Ramos (cell line): Measurements from ENCODE around the gene CSK.

ENCODE experiments used
- in situ Hi-C: fragments of 300-500 bp; cut with MboI; formaldehyde crosslinking; loops from one replicate; pipeline ENCODE4 v1.14.3; 2022; ENCODE audit warnings: low sequenced_read_pairs; ENCODE audit not compliant: unreplicated experiment

Gene CSK

DNA sequence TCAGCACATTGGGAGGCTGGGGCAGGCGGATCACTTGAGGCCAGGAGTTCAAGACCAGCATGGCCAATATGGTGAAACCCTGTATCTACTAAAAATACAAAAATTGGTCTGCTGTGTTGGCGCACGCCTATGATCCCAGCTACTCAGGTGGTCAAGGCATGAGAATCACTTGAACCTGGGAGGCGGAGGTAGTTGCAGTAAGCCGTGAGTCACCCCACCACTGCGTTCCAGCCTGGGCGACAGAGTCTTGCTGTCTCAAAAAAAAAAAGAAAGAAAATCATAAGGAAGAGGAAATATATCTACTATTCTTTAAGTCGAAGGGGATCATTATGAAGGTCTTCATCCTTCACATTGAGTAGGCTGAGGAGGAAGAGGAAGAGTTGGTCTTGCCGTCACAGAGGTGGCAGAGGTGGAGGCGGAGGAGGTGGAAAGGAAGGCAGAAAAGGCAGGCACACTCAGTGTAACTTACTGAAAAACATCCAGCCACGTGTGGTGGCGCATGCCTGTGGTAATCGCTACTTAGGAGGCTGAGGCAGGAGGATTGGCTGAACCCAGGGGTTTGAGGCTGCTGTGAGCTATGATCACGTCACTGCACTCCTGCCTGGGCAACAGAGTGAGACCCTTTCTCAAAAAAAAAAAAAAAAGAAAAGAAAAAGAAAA lies 14.2 kb downstream of the CSK start:
- in situ Hi-C loops: loop anchor here (25.0 kb wide), 1 partner anchor 541 kb away; the partner anchor contains the start of genes COMMD4 and NEIL1

DNA sequence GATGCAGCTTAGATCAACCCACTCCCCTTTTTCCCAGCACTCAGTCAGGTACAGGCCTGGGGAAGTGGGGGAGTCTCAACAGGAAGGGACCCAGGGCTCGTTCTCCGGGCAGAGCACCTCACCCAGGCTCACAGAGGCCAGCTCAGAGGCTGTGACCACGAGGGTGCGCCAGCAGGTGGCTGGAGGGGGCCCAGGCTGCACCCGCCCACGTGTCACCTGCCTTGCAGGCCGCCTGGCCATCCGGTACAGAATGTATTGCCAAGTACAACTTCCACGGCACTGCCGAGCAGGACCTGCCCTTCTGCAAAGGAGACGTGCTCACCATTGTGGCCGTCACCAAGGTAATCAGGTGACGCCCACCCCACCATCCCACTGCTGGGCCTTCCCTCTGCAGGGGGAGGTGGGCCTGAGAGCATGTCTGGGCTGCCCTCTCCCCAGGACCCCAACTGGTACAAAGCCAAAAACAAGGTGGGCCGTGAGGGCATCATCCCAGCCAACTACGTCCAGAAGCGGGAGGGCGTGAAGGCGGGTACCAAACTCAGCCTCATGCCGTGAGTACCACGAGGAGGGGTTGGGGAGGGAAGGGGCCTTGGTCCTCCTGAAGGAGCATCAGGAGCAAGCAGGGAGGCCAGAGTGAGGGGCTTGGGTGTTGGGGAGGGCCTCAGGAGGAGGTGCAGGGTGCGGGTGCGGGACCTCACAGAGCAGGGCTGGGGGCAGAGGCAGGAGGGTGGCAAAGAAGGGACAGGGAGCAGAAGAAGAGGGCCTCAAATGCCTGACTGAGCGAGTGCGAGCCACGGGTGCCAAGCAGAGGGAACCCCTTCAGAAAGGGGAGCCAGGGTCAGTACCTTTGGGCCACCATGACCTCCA lies 16.7 kb downstream of the CSK start:
- in situ Hi-C loops: loop anchor here (25.0 kb wide), 1 partner anchor 539 kb away; the partner anchor contains the start of genes COMMD4 and NEIL1

DNA sequence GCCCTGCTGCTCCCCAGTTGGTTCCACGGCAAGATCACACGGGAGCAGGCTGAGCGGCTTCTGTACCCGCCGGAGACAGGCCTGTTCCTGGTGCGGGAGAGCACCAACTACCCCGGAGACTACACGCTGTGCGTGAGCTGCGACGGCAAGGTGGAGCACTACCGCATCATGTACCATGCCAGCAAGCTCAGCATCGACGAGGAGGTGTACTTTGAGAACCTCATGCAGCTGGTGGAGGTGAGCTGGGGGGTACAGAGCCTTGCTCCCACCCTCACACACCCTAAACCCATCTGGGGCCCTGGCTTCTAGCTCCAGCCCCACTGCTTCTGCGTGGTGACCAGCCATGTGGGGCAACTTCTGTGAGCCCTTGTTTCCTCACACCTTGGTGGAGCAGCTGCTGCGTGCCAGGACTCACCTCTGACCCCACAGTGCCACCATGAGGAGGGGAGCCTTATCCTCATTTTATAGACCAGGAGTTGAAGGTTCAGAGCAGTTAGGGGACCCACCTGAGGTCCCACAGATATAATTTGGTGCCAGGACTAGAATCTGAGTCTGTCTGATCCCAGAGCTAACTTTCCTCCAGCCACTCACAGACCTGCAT lies 17.5 kb downstream of the CSK start:
- in situ Hi-C loops: loop anchor here (25.0 kb wide), 1 partner anchor 538 kb away; the partner anchor contains the start of genes COMMD4 and NEIL1

DNA sequence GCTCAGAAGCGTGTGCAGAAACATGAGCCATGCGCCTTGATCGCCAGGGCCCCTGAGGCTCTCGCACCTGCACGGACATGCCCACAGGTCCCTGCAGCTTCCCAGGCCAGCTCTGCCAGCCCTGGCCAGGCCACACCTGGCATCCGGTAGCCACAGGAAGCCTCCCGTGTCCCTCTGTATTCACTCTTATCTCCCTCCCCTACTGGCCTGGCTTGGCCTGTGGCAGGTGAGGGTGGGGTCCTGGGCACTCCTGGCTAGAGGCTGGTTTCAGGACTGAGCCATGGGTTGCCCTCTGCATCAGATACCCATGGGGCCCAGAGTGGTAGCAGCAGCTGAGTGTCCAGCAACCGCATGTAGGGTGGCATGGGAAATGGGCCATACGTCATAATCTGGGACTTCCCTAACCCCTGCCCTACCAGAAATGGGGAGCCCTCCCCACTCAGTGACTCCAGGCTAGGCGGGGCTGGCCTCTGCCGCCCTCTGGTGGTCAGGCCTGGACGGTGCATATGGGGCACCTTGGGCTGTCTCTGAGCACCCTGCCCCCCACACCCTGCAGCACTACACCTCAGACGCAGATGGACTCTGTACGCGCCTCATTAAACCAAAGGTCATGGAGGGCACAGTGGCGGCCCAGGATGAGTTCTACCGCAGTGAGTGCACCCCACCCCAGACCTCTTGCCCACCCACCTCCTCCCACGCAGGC lies 18.1 kb downstream of the CSK start:
- in situ Hi-C loops: loop anchor here (25.0 kb wide), 1 partner anchor 537 kb away; the partner anchor contains the start of genes COMMD4 and NEIL1

GRCh38 chr15:74800559-74801094 lies 18.7 kb downstream of the CSK start:
- in situ Hi-C loops: no loop called here

DNA sequence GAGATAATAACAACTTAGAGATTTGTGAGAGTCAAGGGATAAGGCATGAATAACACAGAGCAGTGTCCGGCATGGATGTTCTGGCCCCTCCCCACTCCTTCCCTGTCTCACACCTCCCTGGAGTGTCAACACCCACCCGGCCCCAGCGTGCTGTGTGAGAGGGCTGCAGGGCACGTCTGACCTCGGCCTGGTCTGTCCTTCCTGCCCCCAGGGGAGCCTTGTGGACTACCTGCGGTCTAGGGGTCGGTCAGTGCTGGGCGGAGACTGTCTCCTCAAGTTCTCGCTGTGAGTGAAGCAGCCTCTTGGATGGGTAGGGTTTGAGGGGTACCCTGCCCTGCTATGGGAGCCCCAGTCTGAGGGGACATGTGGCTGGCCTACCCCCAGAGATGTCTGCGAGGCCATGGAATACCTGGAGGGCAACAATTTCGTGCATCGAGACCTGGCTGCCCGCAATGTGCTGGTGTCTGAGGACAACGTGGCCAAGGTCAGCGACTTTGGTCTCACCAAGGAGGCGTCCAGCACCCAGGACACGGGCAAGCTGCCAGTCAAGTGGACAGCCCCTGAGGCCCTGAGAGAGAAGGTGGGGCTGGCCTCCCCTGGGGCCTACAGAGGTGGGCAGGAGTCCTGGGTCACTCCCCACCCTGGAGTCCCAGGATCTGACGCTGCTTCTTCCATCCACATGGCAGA lies 19.6 kb downstream of the CSK start:
- in situ Hi-C loops: no loop called here

GRCh38 chr15:74802290-74802689 lies 20.4 kb downstream of the CSK start:
- in situ Hi-C loops: no loop called here

- in situ Hi-C loops: no loop called here
Observed at GRCh38 chr15:74802862-74803447, 21.1 kb downstream of the CSK start.

DNA sequence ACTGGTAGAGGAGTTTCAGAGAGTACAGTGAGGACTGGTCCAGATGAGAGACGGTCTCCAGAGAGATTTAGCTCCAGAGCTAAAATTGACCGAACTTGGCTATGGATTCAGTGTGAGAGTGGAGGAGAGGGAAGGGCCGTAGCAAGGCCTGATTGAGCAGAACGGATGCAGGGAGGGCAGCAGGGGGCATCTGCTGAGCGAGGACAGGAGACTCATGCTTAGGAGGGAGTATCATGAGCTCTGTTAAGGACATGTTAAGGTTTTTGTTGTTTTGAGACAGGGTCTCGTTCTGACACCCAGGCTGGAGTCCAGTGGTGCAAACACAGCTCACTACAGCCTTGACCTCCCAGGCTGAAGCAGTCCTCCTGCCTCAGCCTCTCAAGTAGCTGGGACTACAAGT lies 23.1 kb downstream of the CSK start:
- in situ Hi-C loops: no loop called here

DNA sequence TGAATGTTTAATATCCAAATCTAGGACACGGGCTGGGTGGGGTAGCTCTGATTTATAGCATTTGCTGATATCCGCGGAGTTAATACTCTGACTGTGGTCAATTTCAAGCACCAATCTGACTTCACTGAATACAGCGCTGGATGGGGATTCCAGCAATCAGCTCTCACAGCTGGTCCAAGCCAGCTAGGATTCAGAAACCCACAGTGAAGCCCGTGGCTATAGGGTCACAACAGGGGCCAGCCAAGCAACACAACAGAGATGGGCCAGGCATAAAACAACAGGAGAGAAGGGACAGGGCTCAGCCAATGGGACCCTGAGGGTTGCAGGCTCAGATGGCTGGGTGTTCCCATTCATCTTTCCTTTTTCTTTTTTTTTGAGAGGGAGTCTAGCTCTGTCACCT lies 25.4 kb downstream of the CSK start:
- in situ Hi-C loops: no loop called here

GRCh38 chr15:74808078-74808839 lies 26.4 kb downstream of the CSK start:
- in situ Hi-C loops: no loop called here

GRCh38 chr15:74808840-74809229 lies 27.0 kb downstream of the CSK start:
- in situ Hi-C loops: no loop called here

- in situ Hi-C loops: no loop called here
Observed at GRCh38 chr15:74809242-74809641, 27.4 kb downstream of the CSK start.

DNA sequence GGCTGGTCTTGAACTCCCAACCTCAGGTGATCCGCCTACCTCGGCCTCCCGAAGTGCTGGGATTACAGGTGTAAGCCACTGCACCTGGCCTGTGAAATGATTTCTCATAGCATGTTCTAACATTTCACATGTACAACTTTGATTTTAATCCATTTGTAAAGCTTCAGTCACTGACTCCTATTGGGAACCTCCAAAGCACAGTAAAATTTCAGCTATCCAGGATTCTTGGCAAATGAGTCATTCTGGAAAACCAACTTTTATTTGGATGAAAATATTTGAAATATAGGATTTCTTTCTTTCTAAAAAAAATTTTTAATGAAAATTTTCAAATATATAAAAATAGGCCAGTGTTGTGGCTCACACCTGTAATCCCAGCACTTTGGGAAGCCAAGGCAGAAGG lies 28.1 kb downstream of the CSK start:
- in situ Hi-C loops: no loop called here

GRCh38 chr15:74812533-74812932 lies 30.7 kb downstream of the CSK start, which contains the start of gene LMAN1L:
TSS of gene LMAN1L (plus strand) at chr15:74812835. CDS start at chr15:74812855, 20 bp downstream.
- in situ Hi-C loops: no loop called here

DNA sequence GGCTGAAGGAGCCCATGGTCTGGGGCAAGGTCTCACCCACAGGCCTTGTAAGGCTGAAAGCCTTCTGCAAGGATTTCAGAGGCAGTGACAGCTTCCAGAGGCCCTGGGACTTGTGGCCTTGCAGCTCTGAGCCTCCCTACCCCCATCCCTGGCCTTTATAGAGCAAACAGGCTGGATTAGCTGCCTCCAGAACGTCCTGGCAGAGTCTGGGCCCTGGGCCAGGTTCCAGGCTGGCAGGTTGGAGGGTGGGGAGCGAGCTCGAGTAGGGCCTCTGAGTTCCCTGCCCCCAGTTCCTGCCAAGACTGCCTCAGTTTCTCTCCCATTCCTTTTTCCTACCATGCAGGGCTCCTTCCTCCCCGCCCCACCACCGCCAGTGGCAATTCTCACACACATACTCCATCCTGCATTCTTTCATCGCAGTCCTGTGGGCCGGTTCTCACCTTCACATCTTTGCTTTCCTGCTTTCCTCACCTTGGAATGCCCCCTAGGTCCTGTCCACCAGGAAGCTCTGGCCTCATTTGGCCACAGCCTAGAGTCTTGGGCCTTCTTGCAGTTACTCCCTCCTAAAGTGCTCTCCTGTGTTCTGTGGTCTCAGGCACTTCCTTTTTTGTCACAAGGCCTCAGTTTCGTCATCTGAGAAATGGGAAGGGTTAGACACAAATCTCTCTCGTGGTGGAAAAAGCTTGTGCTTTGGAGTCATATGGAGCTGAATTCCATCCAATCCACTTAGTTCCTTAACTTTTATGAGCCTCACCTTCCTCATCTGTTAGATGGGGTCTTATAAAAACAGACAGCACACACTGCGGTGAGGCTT lies 33.4 kb downstream of the CSK start:
- in situ Hi-C loops: no loop called here

DNA sequence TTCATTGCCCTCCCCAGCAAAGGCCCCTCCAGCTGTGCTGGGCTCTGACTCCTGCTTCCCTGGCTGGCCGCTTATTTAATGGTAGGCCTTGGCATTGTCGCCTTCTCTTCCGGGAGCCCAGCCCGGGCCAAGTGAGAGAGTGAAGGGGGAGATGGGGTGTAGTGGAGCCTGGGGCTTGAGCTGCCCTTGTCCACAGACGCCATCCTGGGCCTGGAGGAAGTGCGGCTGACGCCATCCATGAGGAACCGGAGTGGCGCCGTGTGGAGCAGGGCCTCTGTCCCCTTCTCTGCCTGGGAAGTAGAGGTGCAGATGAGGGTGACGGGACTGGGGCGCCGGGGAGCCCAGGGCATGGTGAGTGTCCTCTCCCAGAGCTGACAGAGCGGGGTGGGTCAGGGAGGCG lies 34.1 kb downstream of the CSK start:
- in situ Hi-C loops: no loop called here
